Loucy (cell line): ENCODE data around the gene GPR22.

Experiments
- EZH2phosphoT487 ChIP-seq: fragments of 200-600 bp; IDR thresholded peaks from 2 replicates; pipeline ENCODE4 v1.6.1; 2018; ENCODE audit warnings: antibody characterized with exemption, mild to moderate bottlenecking, moderate library complexity, borderline replicate concordance
- TF ChIP-seq, protein P1 (sequence below): fragments of 200-600 bp; sonication (generic); conservative IDR thresholded peaks from 2 replicates; pipeline ENCODE4 v1.5.1; 2014; ENCODE audit warnings: mild to moderate bottlenecking, antibody characterized with exemption, low read length

DNA sequence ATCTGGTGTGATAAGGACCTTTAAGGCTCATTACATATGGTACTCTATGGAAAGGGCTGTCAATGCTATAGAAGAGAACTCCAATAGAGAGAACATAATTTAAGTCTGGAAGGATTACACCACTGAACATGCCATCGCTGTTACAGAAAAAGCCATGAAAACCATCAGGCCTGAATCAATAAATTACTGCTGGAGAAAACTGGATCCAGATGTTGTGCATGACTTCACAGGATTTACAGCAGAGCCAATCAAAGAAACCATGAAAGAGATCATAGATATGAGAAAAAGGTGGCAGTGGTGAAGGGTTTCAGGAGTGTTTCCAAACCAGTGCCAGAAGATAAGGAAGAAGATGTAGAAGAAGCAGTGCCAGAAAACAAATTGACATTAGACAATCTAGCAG lies 18.9 kb upstream of the GPR22 start:
- TF ChIP-seq, protein P1, sequence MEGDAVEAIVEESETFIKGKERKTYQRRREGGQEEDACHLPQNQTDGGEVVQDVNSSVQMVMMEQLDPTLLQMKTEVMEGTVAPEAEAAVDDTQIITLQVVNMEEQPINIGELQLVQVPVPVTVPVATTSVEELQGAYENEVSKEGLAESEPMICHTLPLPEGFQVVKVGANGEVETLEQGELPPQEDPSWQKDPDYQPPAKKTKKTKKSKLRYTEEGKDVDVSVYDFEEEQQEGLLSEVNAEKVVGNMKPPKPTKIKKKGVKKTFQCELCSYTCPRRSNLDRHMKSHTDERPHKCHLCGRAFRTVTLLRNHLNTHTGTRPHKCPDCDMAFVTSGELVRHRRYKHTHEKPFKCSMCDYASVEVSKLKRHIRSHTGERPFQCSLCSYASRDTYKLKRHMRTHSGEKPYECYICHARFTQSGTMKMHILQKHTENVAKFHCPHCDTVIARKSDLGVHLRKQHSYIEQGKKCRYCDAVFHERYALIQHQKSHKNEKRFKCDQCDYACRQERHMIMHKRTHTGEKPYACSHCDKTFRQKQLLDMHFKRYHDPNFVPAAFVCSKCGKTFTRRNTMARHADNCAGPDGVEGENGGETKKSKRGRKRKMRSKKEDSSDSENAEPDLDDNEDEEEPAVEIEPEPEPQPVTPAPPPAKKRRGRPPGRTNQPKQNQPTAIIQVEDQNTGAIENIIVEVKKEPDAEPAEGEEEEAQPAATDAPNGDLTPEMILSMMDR, result no peak
- no peak for TF ChIP-seq EZH2phosphoT487
